AG08396 (cell line): ENCODE data around the gene GFY.
A peak's percentile ranks its signal among the peaks of the same experiment; 100 is the strongest.

Source experiments
- DNase-seq: peaks from one replicate; pipeline ENCODE4 v3.0.0; 2012; ENCODE audit warnings: low spot score, mixed read lengths

Gene GFY

DNA sequence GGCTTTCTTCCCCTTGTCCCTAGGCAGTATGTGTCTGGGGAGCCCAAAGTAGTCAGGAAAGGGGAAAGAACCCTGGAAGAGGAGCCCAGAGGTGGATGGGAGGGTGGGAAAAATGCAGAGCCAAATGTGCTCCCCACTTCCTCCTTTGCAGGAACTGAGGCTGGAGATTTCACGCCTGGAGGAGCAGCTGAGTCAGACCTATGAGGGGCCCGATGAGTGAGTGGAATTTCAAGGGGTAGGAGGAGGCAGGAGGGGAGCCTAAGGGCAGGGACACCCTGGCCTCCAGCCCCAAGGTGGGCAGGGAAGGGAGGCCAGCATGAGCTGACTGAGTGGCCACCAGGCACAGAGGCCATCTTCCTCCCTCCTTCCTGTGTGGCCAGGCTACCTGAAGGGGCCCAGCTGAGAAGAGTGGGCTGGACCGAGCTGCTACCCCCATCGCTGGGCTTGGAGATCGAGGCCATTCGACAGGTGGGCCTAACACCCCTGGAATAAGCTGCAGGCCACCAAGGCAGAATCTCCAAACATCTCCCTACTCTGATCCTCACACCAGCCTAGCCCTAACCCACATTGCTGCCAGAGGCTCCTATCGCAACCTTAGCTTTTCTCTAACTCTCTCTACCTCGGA, 16.3 kb upstream of the GFY start:
- no peak for DNase-seq

DNA sequence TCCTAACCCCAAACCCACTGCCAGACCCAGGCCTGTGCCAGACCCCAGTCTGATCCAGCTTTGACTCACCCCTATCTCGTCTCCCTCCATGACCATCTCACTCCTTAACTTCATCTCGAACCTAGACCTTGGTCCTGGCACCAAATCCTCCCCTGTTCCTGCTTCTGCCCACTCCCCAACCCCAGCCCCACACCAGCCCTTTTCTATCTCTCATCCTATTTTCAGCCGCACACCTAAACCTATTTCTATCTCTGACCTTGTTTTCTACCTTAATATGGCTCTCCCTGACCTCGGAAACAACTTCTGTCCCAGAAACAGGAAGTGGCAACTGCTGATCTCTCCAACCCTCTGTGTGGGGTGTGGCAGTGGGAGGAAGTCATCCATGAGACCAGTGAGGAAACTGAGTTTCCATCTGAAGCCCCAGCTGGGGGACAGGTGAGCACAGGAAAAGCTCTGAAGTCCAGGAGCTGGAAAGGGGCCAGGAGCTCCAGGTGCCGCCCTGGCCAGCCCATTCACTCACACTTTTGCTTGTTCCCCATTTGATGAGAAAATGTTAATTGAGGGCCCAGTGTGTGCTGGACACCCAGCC, 15.7 kb upstream of the GFY start:
- DNase-seq, result no peak

DNA sequence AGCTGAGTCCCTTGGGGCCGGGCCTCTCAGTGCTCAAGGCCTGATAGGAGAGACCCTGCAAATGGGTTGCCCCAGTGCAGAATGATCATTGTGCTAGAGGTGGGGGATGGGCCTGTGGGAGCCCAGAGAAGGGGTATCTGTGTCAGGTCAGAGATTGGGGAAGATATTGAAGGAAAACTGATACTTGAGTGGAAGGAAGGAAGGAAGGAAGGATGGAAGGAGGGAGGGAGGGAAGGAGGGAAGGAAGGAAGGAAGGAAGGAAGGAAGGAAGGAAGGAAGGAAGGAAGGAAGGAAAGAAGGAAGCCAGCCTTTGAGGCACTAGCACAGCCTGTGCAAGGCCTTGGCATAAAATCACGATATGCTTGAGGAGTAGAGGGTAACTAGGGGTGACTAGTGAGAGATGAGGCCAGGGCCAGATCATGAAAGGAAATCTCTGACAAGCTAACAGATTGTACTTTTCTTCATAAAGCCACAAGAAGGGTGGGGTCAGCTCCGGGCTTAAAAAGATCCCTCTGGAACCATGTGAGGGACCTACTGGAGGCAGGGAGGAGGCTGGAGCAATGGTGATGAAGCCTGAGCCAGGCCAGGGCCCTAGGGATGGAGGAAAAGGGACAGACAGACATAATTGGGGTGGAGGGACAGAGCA, 13.4 kb upstream of the GFY start:
- no peak for DNase-seq

DNA sequence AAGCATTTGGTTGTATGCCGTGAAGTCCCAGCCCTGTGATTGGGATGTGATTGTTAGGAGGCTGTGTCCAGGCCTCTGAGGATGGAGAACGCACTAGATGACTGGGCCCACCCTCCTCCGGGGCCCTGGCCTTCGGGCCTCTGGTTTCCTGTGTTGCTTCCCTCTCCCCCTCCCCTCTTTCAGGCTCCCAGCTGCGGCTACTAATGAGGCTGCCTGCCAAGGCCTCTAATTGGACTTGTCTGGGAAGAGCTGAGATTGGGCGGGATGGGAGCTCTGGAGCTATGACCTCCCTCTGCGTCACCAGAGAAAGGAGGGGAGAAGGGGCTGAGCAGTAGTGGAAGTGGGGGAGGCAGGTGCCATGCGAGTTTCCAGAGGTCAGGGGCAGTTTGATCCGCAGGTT, 11.8 kb upstream of the GFY start:
- DNase-seq, result no peak

DNA sequence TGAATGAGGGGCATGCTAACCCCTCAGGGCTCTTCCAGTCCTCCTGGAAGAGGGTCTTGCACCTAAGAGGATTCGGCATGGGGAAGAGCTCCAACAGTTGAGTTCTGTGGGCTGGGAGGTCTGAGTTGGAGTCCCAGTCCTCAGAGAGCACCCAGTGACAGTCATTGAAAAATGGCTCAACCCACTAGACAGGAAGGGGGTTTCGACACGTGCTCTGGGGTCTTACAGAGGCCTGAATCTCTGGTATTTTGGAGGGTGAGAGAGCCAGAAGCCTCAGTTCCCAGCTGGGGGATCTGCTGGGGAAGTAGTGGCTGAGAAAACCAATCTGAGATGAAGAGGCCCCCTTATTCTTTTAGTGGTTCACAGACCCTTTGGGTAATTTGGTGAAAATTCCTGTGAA, 10.9 kb upstream of the GFY start:
- no peak for DNase-seq

DNA sequence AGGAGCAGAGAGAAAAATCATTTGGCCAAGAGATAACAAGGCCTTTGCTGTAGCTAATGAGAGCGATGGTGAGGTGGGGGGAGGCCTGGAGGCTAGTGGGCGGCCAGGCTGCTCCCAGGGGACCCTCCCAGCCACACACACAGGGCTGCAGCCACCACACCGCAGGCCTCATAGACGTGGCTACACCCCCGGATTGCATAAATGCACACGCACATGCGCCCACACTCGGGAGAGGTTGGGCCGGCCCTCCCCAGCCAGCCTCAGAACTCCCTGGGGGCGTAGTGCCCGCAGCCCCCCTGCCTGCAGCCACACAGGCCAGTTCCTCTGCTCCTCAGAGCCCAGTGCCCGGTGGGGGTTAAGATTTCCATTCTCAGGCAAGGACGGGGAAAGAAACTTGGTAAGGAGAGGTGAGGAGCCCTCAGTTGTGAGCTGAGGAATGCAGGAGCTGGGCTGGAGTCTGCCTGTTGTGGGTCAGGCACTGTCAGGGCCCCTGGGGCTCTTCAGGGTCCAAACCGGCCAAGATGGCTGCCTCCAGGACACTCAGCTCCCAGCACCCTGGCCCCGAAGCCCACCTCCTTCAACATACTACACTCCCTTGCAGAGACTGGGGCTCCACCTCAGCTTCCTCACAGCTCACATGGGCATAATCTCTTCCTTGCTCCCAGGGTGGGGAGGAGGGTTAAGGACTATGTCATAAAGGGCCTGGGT, 9.9 kb upstream of the GFY start:
- no peak for DNase-seq

DNA sequence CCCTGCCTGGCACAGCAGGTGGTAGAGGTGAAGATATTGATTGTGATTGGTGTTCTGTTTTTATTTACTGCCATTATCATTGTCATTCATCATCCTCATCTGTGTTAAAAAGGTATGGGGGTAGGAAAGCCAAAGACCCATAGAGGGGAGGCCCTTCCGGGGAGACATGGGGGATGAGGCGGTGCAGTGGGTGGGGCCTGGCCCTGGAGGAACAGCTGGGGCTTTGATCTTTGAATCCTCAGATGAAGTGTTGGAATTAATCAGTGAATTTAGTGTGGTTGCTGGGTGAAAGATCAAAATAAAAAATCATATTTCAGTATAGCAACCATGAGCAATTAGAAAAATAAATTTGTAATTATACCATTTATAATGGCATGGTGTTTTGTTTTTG, 9.4 kb upstream of the GFY start:
- DNase-seq, result no peak

DNA sequence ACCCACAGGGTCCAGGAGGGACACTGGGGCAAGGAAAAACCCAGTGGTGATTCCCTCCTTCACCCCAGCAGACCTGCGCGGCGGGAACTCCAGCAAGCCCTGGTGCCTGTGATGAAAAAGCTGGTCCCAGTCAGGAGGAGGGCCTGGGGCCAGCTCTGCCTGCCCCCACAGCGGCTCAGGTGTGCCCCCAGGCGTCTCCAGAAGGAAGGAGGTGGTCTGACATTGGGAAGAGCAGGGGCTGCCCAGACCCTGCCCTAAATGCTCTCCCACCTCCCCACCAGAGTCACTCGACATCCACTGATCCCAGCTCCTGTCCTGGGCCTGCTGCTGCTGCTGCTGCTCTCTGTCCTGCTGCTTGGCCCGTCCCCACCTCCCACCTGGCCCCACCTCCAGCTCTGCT, 8.1 kb upstream of the GFY start:
- DNase-seq, result no peak

DNA sequence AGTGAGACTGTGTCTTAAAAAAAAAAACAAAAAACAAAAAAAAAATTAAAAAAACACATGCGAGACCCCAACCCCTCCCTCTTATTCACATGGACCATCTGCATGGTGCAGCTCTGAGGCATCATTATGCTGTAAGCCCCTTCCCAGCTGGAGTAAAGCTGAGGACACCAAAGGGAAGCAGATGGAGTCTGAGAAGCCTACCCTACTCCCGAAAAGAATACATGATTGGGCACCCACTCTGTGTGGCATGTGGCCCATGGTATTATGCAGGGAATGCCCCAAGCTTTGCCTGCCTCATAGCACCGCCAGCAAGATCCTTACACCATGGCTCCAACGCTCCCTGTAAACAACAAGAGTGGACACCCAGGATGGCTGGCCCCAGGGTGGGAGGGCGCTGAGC, 6.7 kb upstream of the GFY start:
- DNase-seq, result no peak

DNA sequence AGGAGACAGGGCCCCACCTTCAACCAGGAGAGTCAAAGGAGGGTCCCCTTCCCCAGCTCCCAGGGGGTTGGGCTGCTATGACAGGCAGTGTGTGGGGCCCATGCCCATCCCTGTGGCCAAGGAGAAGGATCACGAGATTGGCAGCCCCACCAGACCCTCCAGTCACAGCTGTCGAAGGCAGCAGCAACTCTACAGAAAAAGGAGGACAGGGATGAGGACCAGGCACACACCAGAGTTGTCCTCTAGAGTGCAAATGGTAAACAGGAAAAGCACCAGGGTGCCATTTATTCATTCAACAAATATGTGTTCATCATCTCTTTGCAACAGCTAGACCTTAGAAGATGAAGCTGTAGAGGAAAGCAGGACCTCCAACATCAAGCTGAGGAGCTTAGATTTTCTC, 6.0 kb upstream of the GFY start:
- DNase-seq, result no peak

DNA sequence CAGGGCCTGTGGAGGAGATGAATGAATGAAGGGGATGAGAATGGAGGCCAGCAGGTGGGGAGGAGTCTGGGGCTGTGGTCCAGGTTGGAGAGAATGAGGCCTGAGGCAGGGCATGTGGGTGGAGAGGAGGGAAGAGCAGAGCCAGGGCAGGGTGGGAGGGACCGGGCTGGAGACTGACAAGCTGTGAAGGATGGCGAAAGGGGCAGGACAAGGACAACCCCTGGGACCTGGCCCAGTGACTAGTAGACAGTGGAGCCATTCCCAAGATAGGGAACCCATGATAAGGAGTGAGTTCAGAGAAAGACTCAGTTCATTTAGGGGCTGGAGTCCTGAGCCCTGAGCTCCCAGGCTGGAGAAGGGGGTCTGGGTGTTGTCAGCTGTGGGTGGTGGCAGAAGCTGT, 5.0 kb upstream of the GFY start:
- no peak for DNase-seq

DNA sequence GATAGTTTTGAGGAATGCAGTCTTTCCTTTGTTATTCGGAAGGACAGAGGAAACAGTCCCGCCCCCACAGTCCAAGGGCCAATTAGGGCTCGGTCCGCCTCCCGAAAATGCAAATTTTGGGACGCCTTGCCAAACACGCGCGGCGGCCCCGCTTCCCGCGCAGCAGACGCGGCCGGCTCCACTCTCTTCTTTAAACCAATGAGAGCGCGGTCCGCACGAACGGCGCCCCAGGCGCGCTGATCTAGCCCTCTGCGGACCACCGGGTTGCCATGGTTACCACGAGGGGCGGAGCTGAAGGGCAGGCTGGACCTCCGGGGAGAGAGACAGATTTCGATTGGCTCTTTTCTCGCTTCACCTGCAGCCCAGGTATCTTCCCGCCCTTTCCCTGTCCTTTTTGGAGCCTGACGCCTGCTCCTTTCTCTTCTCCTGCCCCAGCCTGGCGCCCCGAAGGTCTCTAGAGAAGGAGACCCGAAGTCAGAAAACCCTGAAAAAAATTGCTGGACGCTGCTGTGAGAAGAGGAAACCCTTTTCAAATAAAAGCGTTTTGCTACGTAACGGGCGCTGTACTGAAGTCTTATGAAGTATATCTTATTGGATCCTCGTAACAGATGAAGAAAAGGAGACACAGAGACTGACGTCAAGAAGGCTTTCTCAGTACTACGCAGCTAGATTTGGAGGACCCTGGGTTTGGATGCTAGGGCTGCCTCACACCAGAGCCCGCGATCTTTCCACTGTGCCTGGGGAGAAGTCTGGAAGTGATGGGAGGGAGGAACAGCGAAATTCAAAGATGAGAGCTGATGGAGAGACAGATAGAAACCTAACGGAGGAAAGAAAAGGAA, 3.9 kb upstream of the GFY start:
- peak; percentile 87 for DNase-seq

DNA sequence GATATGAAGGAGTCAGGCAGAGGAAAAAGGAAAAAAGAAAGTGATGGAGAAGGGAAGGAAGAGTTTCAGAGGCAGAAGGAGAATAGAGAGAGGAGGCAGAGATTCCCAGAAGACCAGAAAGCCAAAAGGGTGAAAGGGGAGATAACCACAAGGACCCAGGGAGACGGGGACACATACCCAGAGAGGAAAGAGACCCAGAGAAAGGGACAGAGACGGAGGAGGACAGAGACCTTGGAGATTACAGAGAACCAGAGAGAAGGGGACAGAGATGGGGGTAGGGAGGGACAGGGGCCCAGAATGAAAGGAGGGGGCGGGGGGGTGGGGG, 3.3 kb upstream of the GFY start:
- DNase-seq, result no peak

DNA sequence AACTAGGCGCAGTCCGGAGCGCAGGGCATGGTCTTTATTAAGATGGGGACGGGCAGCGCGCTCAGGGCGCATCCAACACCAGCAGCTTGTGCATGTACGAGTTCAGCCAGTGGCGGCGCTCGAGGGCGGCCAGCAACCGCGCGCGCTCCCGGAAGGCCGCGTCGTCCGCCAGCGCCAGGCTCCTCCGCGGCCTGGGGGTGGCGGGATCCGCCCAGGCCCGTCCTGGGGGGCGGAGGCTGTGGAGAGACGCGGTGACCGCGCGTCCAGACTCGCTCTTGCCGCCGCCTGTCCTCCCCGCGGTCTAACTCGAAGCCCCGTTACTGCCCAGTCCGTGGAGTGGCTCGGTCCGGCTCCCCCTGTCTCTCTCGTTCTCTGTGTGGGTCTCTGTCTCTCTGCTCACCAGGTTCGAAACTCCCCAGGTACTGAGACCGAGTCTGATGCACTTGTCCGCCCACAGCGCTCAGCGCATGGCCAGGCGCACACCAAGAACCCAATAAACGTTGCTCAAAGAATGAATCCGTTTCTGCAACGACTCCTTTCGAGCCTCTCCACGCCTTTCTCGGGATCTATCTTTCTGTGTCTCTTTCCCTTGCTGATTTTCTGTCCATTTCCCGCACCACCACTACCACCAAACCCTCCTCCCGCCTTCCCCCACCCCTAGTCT, 2.6 kb upstream of the GFY start:
- no peak for DNase-seq

DNA sequence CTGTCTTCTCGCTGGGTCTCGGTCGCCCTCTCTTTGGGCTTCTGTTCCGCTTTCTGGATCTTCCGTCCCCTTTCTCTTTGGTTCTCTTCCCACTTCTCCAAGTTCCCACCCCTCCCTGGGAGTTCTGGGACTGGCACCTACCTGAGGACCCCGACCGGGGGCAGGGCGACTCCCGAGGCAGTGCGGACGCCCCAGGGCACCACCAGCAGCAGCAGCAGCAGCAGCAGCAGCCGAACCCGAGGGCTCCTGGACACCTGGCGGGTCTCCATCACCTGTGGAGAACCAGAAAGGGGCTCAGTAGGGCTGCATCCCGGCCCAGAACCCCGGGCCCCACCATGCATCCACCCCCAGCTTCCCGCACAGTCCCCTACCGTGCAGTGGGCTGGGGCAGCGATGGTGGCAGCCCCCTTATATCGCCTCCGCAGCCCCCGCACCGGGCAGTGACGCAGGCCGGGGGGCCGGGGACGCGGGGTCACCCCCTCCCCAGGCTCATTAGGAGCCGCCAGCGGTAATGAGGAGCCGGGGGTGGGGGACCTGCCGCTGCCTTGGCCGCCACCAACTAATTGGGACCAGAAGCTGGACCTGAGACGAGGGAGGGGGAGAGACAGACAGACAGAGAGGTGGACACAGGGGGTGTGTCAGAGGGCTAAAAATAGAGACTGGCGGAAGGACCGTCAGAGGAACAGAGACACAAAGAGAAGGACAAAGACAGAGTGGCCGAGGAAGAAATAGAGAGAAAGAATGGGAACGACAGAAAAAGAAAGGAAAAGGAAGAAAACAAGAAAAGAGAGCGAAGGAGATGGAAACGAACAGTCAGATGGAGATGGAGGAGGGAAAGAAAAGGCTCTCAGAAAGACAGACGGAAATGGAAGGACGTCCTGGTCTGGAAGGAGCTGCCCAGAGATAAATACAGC, 1.9 kb upstream of the GFY start, which contains the start of gene PTH2:
Gene PTH2, minus strand, starts transcription at position 371 of the 914 bp plus-strand sequence. Its CDS starts 102 bp downstream, at position 269.
- DNase-seq, result no peak

DNA sequence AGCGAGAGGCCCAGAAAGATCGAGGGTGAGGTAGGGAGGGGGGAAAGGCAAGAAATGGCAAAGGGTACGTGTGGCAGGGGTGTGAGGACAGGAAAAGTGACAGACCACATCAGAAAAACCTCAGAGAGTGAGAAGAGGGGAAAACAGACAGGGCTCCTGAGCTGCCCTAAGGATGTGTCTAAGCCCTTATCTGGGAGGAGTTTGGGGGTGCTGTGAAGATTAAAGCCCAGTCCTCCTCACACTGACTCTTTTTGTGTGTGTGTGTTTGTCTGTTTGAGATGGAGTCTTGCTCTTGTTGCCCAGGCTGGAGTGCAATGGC, 1.2 kb upstream of the GFY start:
- no peak for DNase-seq

DNA sequence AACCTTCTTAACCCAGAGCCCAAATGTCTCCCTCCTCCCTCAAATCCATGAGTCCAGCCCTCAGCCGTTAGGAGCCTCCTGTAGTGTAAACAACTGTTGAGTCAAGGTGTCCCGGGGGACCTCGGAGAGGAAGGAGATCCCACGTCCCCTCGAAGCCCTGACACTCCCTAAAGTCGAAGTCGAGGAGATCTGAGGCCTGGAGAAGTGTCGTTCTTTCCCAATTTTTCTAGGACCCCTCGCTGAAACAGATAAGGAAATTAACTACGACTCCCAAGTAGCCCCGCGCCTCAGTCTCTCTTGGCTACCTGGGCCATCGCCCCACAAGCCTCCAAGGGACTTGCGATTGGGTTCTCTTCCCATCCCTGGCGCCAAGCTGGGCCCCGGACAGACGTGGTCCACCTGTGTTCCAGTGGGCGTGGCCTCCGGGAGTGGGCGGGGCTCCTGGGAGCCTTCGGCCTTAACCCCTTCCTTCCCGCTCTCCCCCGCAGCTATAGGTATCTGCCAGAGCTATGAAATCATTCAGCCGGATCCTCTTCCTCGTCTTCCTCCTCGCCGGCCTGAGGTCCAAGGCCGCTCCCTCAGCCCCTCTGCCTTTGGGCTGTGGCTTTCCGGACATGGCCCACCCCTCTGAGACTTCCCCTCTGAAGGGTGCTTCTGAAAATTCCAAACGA, 869 bp downstream of the GFY start:
- no peak for DNase-seq

DNA sequence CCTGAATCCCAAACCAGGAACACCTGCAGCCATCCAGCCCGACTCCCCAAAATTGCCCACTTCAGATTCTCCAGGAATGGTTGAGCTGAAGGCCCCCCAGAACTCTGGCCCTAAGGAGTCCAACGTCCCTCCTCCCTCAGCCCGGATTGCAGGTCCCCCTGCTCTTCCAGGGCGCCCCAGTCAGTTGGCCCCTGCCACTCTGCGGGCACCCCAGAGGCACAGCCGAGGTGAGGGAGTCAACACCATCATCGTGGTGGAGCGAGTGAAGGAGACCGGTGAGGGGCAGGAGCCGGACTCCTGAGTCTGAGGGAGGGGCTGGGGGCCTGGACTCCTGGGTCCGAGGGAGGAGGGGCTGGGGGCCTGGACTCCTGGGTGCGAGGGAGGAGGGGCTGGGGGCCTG, 2.2 kb downstream of the GFY start:
- no peak for DNase-seq

DNA sequence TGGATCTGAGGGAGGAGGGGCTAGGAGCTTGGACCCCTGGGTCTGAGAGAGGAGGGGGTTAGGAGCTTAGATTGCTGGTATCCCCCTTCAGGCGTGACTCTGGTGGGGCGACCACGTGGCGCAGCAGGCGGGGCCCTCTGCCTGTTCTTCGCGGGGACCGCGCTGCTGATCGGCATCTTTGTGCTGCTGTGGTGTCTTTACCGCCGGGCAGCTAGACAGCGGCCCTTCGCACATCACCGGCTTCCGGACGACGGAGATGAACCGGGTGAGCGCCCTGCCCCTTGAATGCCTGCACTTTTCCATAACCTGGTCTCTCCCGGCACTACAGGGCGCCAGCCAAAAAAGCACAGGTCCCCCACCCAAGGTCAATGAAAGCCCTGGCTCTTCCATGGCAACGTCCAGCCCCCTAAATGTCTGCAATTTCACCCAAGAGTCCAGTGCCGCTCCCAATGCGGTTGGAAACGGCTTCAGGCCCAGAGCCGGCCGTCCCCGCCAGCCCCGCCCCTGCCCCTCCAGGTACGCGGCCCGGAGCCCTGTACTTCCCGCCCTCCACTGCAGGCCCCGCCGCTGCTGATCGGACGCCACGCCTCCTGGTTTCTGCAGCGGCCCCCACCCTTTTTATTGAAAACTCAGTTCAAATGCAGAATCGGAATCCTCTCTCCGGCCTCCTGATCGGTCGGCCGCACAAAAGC, 2.8 kb downstream of the GFY start:
- DNase-seq, result no peak
